Sigmoid colon (tissue), 4 donors: ENCODE results near the gene ZNF69.

ENCODE experiments used
- CTCF ChIP-seq, 4 experiments: fragments of 450-650 bp in 3 of 4; fragments of 200-600 bp in 1 of 4; IDR thresholded peaks; one replicate each; pipeline ENCODE4 v1.5.1; 2016 to 2019; ENCODE audit warnings: antibody characterized with exemption in 4 of 4, mild to moderate bottlenecking in 3 of 4, moderate library complexity in 2 of 4
- EP300 ChIP-seq, 4 donors: sonication (generic); formaldehyde crosslinking; IDR thresholded peaks; one replicate each; pipeline ENCODE4 v1.6.1; 2017; ENCODE audit warnings: antibody characterized with exemption in 4 of 4
- POLR2A ChIP-seq, 2 donors: fragments of 450-650 bp; IDR thresholded peaks; one replicate each; pipeline ENCODE4 v1.6.1; 2016; ENCODE audit warnings: antibody characterized with exemption in 2 of 2, mild to moderate bottlenecking in 2 of 2, moderate library complexity in 2 of 2
- POLR2AphosphoS5 ChIP-seq, 4 donors: sonication (generic); formaldehyde crosslinking; IDR thresholded peaks; one replicate each; pipeline ENCODE4 v1.6.1; 2017; ENCODE audit warnings: antibody characterized with exemption in 4 of 4

DNA sequence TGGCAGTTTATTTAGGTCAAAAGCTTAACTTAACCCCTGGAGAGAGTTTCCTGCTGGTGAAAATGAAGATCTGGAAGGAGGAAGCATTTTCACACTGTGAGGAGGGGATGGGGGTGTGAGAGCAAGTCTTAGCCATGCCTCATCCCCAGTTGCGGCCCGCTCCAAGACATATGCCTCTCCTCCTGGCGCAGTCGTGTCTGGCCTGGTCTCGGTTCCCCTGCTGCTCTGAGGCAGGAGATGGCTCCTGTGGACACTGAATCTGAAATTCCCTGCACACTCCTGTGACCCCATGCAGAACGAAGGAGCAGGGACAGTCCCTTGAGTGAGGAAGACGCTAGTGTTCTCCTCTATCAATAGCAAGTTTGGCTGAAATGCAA, 360 bp upstream of the ZNF69 start:
- TF ChIP-seq CTCF (IDR thresholded peaks at IDR 0.05): no peak
- no peak for TF ChIP-seq POLR2A (IDR thresholded peaks at IDR 0.05)
- TF ChIP-seq POLR2AphosphoS5 (IDR thresholded peaks at IDR 0.05): no peak
- TF ChIP-seq EP300 (IDR thresholded peaks at IDR 0.05): no peak
